ENCODE data around the gene FGFR2. TPM values are rescaled to one million over a fixed set of nuclear protein-coding genes. Genes with fewer than 3 reads are reported as not detected.

Gene FGFR2
- total and polyA plus RNA-seq, 9 of the 15 experiments (the other 6 are each of a cell fraction or from before 2014, with no cell fraction given): 0.20 TPM; not detected in 8

- TF ChIP-seq BCL6 (CRISPR knock-in tag; IDR thresholded peaks at IDR 0.05): no peak
Observed at GRCh38 chr10:121436281-121436629, 162.0 kb downstream of the FGFR2 start (continued).

- DNase-seq (ENCODE audit: extremely low read depth in 1 of 4, low spot score in 3 of 4) (peak in 1 of 4 experiments; percentile 7), FAIRE-seq (no peak), ATAC-seq (no peak)
- Histone ChIP-seq H3K9me1 (ENCODE audit: control insufficient read depth, insufficient read depth, low read length) (no peaks in the 10 kb centered on the region), H3K4me2 (ENCODE audit: insufficient read depth, low read length) (no peak overlapping the region), H3K4me1 (replicated peaks in 1 of 2; ENCODE audit: control insufficient read depth in 2 of 2, insufficient read depth in 2 of 2, low read length in 2 of 2) (no peaks in the 10 kb centered on the region), H2AFZ (ENCODE audit: low read depth, low read length) (no peak overlapping the region), H3K4me3 (no peak overlapping the region), H3K36me3 (ENCODE audit: control insufficient read depth, insufficient read depth, low read length) (no peaks in the 10 kb centered on the region), H3K9ac (ENCODE audit: insufficient read depth in 1 of 2, low read depth in 2 of 2, low read length in 2 of 2) (no peak overlapping the region), H4K20me1 (replicated peaks; ENCODE audit: control insufficient read depth, insufficient read depth, low read length) (no peaks in the 10 kb centered on the region), H3K79me2 (ENCODE audit: control insufficient read depth, insufficient read depth, low read length) (no peaks in the 10 kb centered on the region), H3K27me3 (ENCODE audit: control insufficient read depth in 2 of 2, insufficient read depth in 2 of 2, low read length in 2 of 2) (no peaks in the 10 kb centered on the region), H3K9me3 (replicated peaks; ENCODE audit: control insufficient read depth, insufficient read depth, low read depth, low read length) (no peaks in the 10 kb centered on the region), H3K27ac (ENCODE audit: extremely low read depth, low read depth, low read length) (no peak overlapping the region)
- in situ Hi-C loops (cut with MboI): no loop called here
- 2% methylated on average over 9 of the region's 9 CpGs for WGBS (ENCODE audit: insufficient coverage, low coverage, missing lambda C conversion rate)
- no TSS peak for BruUV-seq (replicated peaks)
- TF ChIP-seq MXD1 (CRISPR knock-in tag; IDR thresholded peaks at IDR 0.05; ENCODE audit: borderline replicate concordance, poor library complexity, severe bottlenecking): no peak
- no peak for TF ChIP-seq MAFF (IDR thresholded peaks at IDR 0.05; ENCODE audit: low read length)
- TF ChIP-seq ZNF79 (CRISPR knock-in tag; IDR thresholded peaks at IDR 0.05; ENCODE audit: low read depth): no peak
- TF ChIP-seq RFX1 (IDR thresholded peaks at IDR 0.05): peak; percentile 19; the same call in 1 of the 2 replicates
- TF ChIP-seq NR1H2 (CRISPR knock-in tag; IDR thresholded peaks at IDR 0.05): no peak
- no peak for TF ChIP-seq CREB1 (IDR thresholded peaks at IDR 0.05)
- TF ChIP-seq CREB1 (CRISPR knock-in tag; IDR thresholded peaks at IDR 0.05): no peak
- TF ChIP-seq ZSCAN32 (CRISPR knock-in tag; IDR thresholded peaks at IDR 0.05): no peak
- TF ChIP-seq DDX20 (tag; IDR thresholded peaks at IDR 0.05; ENCODE audit: low read depth): no peak
- intact Hi-C loops (cut with micrococcal nuclease): no loop called here
- CTCF ChIA-PET (ENCODE audit: low intra/inter-chr PET ratio): no interaction called here
- POLR2A ChIA-PET: no interaction called here
Observed at GRCh38 chr10:121435099-121435875, 163.0 kb downstream of the FGFR2 start.
